ENCODE measurements around the gene CPED1. TPM values are rescaled to one million over a fixed set of nuclear protein-coding genes. Genes with fewer than 3 reads are reported as not detected.

Gene CPED1
- total RNA-seq, 1 donor from 2014 or later, result 38.6 TPM

DNA sequence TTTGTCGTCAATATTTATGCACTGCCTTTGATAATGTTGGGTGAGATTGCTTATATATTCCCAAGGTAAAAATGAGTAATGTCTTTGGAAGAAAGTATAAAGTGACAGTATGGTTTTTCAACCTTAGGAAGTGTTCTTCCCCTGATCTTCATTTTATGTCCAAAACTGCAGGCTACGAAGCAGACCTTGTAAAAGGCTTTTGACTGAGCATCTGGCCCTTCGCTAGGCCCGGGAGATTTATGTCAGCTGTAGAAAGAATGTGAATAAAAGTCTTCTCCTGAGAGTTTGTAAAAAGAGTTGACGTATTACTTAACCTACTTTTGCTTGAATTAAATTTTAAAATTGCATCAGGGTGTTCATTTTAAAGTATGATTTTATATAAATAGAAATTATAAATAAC, 116.8 kb downstream of the CPED1 start:
- H3K27ac ChIP-seq, result no peak overlapping the region
- no peaks in the 10 kb centered on the region for H3K36me3 ChIP-seq
- H3K4me3 ChIP-seq, result no peak overlapping the region
- no peak for TF ChIP-seq CTCF (IDR thresholded peaks at IDR 0.05)
- intact Hi-C loops (cut with DNase I), result loop anchor here (10.0 kb wide), 1 partner anchor 120 kb away; the partner anchor contains the start of gene CPED1
- no peaks in the 10 kb centered on the region for H3K27me3 ChIP-seq (ENCODE audit: low read depth)
- no peaks in the 10 kb centered on the region for H3K9me3 ChIP-seq
- DNase-seq, result no peak
- no peak for ATAC-seq
- H3K4me1 ChIP-seq, result no peaks in the 10 kb centered on the region

DNA sequence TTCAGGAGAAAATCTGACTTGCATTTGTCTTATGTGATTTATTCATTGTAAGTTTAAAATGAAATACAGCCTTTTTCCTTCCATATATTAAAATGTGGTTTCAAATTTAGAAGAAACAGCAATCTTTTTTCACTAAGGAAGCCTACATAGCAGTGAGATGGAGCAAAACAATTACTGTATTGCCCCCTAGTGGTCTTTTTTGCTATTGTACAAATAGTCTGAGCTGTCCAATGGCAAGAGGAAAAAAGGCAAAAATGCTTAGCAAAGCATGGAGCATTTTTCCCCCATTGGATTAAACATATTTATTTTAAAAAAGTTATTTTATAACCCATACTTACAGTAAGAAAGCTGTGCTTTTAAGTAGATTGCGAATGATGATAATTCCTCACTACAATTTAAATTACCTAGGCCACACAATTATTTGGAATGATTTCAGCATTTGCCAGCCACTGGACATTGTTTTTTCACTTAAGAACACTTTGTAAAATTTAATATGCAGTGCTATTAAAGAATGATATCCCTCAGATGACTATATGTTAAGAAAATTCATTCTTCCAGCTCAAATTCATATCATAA, 119.5 kb downstream of the CPED1 start:
- peak; percentile 76 to 84 for ATAC-seq
- DNase-seq, result no peak
- Histone ChIP-seq H3K27ac (no peak overlapping the region), H3K36me3 (no peaks in the 10 kb centered on the region), H3K27me3 (ENCODE audit: low read depth) (no peaks in the 10 kb centered on the region), H3K9me3 (no peaks in the 10 kb centered on the region), H3K4me1 (no peaks in the 10 kb centered on the region), H3K4me3 (no peak overlapping the region)
- intact Hi-C loops (cut with DNase I), result loop anchor here (10.0 kb wide), 1 partner anchor 123 kb away; the partner anchor contains the start of gene CPED1
- peak; percentile 83 for TF ChIP-seq CTCF (IDR thresholded peaks at IDR 0.05)

- H3K9me3 ChIP-seq, result no peaks in the 10 kb centered on the region
Measured at GRCh38 chr7:121109145-121109544, 120.6 kb downstream of the CPED1 start.

DNA sequence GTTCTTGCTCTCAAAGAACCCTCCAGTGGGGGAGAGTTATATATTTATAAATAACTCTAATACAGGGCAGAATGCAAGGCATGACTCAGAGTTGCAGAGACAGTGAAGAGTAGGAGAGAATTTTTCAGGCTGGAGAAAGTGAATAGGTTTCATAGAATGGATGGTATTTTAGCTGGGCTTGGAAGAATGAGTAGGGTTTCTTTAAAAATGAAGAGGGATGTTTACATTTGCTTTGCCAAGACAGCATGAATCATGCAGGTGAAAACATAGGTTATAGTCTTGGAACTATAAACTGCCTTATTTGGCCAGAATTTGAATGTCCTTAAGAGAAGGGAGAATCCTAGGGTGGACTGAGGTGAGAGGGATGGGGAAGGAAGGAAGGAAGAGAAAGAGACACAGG, 124.8 kb downstream of the CPED1 start:
- intact Hi-C loops (cut with DNase I), result no loop called here
- no peaks in the 10 kb centered on the region for H3K9me3 ChIP-seq
- H3K4me1 ChIP-seq, result no peaks in the 10 kb centered on the region
- H3K27ac ChIP-seq, result no peak overlapping the region
- DNase-seq, result no peak
- ATAC-seq, result no peak
- TF ChIP-seq CTCF (IDR thresholded peaks at IDR 0.05), result no peak
- no peaks in the 10 kb centered on the region for H3K27me3 ChIP-seq (ENCODE audit: low read depth)
- no peaks in the 10 kb centered on the region for H3K36me3 ChIP-seq
- H3K4me3 ChIP-seq, result no peak overlapping the region

More at GRCh38 chr7:121109145-121109544, 120.6 kb downstream of the CPED1 start:
- ATAC-seq (no peak), DNase-seq (no peak)
- no peak overlapping the region for H3K27ac ChIP-seq
- H3K4me3 ChIP-seq, result no peak overlapping the region
- no peaks in the 10 kb centered on the region for H3K27me3 ChIP-seq (ENCODE audit: low read depth)
- TF ChIP-seq CTCF (IDR thresholded peaks at IDR 0.05), result no peak
- H3K36me3 ChIP-seq, result no peaks in the 10 kb centered on the region
- H3K4me1 ChIP-seq, result no peaks in the 10 kb centered on the region
- intact Hi-C loops (cut with DNase I), result loop anchor here (10.0 kb wide), 1 partner anchor 124 kb away; the partner anchor contains the start of gene CPED1

DNA sequence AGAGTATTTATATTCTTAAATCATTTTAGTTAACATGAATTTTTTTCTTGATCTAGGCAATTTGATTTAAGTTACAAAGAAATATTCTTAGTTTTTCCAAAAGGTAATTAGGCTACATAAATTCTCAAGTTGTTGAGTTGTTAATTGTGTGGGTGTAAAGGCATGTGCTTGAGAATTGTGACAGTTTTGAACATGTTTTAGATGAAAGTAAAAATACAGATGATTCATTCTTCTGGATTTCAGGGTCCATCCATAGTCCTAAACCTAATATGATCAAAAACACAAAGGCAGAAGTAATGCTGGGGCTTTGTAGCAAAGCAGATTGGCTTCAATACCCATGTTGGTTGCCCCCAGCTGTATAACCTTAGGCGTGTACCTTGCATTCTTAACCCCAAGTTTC, 127.9 kb downstream of the CPED1 start:
- DNase-seq (no peak), ATAC-seq (no peak)
- Histone ChIP-seq H3K36me3 (no peaks in the 10 kb centered on the region), H3K27ac (no peak overlapping the region), H3K4me3 (no peak overlapping the region), H3K4me1 (no peaks in the 10 kb centered on the region), H3K9me3 (no peaks in the 10 kb centered on the region), H3K27me3 (ENCODE audit: low read depth) (no peaks in the 10 kb centered on the region)
- no peak for TF ChIP-seq CTCF (IDR thresholded peaks at IDR 0.05)
- intact Hi-C loops (cut with DNase I), result no loop called here
